ENCODE measurements around the gene FSTL4.
A peak's percentile ranks its signal among the peaks of the same experiment; 100 is the strongest.
"Not testable (repeated sequence)": the region's sequence is repeated elsewhere in the genome, so short reads cannot be mapped to it uniquely, and the experiment has no call there.

FSTL4 gene

DNA sequence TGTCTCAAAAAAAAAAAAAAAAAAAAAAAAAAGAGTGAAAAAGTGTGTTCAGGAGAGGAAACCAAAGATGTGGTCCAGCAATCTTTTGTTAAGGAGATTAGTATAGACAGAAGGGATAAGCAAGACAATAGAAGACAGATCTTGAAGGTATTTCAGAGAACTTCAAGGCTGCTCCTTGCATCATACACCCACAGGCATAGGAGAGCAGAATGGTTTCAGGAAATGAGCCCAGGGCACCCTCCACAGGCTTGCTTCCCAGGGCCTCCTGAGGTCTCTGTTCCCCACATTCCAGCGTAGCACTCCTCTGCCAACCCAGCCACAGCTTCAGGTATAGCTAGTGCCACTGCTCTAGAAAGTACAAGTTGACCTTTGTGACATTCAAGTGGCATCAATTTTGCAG is 65.8 kb downstream of the FSTL4 start:
- no peak for ATAC-seq

DNA sequence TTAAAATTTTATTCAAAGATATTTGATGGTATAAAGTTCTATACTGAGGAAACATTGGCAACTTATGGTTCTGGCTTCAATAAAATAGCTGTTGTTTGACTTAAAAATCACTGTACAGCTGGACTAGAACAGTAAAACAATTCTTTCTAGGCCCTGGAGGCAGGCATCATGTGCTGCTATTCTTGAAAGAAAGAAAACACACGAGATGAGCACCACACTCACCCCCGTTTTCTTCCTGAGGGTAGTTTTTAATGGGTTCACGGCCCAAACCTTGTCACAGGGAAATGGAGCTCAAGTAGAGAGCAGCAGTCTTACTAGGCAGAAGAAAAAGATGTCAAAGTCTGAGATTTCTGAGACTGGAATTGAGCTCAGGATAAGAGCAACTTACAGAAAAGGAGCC is 68.0 kb downstream of the FSTL4 start:
- ATAC-seq: no peak

DNA sequence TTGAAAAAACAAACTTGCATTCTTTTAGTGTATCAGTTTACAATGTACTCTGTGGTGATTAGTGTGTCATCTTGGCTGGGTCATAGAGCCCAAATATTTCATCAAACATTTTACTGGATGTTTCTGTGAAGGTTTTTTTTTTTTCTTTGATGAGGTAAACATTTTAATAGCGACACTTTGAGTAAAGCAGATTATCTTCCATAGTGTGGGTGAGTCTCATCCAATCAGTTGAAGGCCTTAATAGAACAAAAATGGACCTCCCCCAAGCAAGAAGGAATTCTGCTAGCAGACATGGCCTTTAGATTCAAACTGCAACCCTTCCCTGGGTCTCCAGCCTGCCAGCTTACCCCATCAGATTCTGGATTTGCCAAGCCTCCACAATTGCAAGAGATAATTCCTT is 72.5 kb downstream of the FSTL4 start:
- ATAC-seq: no peak

DNA sequence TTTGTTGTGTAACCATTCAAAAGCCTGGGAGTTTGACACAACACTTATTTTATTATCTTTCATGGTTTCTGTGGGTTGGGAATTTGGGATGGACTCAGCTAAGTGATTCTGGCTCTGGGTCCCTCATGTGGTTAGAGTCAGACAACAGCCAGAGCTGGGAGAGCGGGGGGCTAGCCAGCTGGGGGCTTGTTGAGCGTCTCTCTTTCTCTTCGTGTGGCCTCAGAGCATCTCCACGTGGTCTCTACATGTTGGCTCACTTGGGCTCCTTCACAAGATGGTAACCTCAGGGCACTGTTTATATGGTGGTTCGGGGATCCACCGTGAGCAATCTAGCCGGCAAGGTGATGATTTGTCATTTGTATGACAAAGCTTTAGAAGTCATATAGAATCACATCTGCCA is 73.6 kb downstream of the FSTL4 start:
- ATAC-seq: no peak

DNA sequence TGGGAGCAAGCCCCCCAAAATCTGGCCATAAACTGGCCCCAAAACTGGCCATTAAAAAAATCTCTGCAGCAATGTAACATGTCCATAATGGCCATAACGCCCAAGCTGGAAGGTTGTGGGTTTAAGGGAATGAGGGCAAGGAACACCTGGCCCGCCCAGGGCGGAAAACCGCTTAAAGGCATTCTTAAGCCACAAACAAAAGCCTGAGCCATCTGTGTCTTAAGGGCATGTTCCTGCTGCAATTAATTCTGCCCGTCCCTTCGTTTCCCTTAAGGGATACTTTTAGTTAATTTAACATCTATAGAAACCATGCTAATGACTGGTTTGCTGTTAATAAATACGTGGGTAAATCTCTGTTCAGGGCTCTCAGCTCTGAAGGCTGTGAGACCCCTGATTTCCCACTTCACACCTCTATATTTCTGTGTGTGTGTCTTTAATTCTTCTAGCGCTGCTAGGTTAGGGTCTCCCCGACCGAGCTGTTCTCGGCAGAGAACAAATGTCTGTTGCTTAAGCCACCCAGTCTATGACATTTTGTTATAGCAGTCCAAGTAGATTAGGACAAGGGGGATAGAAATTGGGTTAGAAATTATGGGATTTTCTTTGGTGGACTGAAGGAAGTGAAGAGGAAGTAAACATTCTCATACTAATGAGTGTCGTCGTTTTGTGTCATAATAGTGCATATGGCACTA is 77.0 kb downstream of the FSTL4 start:
- not testable (repeated sequence) for ATAC-seq

DNA sequence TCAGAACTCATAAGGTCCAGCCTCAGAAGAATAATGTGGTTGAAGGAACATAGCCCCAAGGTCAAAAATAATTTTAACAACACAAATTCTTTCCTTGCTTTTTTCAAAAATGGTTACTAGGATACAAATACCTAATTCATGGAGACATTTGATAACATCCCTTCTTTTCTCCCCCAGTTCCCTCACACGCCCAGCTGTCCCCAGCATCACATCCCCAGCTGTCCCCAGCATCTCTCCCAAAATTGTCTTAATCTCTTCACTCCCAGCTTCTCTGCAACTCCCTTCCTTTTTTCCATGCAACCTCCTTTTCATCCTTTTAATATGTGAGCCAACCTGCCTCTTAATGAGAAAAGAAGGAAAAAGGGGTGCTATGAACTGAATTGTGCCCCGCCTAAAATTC is 77.8 kb downstream of the FSTL4 start:
- ATAC-seq: no peak

DNA sequence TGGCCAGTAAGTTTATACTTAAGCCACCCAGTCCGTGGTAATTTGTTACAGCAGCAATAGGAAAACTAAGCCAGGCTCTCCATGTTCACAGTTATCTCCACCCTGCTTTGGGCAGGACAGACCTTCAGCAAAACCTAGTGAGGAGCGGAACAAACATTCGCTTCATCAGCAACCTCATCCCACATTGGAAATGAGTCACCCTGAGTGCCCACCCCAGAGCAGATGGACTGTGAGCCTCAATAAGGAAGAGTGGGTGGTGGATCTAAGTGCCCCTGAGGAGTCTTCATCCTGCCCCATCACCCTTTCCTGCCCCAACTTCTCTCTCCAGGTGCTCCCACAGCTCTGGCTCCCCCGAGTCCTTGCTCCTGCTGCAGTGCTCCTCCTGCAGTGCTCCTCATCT is 78.8 kb downstream of the FSTL4 start:
- ATAC-seq: no peak

DNA sequence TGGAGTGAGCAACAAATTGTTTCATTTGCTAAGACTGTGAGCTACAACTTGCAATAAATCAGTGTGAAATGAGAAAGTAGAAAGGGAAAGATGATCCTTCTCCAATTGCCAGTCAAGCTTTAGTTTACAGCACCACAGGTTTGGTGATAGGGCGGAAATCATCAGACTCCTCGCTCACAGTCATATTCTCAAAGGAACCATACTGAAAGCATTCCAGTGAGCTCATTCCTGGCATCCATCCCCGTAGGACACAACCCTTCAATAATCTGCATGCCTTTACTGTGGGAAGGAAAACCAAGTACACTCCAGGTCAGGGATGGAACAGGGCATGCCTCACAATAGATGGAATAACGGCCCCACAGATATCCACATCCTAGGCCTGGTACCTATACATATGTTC is 80.7 kb downstream of the FSTL4 start:
- ATAC-seq: no peak

DNA sequence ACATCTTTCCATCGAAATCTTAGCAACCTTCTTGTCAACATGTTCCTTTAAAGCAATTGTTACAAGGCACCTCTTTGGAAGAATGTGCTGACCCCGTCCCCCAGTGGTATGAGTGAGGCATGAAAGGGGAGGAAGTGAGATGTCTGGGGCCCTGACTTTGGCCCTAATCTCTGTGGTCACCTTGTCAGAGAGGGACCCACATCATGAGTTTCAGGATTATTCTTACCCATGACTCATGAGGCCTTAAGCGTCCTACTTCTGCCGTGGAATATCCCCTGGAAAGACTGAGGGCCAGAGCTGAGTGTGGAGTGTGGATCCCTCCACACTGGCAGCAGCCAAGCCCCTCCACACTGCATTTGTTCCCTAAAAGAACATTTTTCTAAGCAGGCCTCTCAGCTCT is 81.2 kb downstream of the FSTL4 start:
- ATAC-seq: peak in 1 of 2 donors; percentile 17

DNA sequence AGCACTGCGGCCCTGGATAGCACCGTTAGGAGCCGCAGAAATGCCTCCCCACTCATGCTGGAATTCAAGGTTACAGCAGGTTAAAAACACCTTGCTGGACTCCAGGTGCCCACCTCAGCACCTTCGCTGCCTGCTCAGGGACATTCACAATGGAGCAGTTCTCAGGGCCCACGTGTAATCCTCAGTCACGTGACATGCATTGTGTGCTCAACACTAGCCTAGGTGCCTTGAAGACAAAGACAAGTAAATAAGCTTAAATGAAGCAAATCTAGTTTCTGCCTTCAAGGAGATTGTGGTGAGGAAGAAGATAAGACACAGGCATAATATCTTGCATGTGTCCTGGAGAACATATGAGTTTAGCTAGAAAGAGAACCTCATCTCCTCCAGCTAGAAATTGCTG is 82.1 kb downstream of the FSTL4 start:
- no peak for ATAC-seq

DNA sequence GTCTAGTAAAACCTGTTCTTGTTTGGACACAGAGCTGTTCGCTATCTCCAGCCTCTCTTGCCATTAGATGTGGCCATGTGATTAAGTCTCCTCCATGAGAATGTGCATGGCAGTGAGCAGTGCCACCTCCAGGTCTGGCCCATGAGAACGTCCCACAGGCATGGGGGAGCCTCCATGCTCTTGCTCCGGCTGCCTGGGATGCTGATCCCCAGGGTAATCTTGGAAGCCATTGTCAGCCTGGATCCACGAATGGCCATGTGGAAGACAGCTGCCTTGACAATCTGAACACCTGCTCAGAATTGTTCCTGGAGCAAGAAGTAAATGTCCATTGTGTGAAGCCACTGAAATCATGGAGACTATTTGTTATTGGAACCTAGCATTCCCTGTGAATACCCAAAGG is 83.5 kb downstream of the FSTL4 start:
- ATAC-seq: no peak

DNA sequence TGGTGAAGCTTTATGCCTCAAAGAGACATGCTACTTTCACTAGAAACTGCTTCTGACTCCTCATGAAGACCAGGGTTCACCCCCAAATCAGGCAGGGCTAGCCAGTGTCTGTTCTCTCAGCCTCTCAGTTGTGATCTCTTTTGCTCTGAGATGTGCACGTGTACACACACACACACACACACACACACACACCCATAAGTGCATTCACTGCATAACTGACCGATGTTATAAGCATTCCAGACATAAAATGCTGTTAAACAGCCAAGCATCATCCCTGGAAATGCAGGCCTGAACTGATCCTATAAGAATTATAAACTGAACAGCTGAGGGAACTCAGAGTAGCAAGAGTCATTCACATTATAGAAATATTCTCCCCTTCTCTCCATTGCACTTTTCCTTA is 85.0 kb downstream of the FSTL4 start:
- no peak for ATAC-seq

DNA sequence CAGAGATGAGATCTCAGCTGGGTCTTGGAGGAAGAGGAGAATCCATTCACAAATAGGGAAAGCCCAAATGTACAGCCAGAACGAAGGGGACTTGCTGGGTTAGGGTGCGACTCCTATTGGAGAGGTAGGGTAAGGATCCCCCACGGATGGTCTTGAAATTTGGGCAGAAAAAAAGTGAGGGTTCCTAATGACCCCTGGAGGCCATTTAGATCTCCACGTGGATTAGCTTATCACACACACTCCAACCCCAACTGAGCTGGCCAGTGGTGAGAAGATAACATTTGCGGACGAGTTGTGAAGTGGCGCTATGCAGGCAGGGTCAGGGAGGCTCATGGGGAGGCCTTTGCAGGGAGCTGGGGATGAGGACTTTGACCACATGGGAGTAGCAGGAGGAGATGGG is 86.0 kb downstream of the FSTL4 start:
- ATAC-seq: no peak

DNA sequence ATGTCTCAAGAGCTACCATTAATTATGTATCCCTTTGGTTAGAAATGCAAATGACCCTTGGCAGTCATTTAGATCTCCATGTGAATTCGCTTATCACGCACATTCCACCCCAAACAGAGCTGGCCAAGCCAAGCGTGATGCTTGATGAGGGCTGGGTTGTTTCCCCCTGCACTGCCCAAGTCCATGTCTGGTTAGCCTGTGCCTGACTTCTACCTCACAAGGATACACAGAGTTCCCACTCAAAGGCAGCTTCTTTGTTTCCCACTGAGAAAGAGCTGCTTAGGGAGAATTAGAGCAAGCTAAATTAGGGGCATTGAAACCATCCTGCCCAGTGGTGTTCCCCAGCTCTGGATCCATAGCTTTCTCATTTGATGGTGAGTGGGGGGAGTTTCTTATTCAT is 87.2 kb downstream of the FSTL4 start:
- ATAC-seq: no peak

DNA sequence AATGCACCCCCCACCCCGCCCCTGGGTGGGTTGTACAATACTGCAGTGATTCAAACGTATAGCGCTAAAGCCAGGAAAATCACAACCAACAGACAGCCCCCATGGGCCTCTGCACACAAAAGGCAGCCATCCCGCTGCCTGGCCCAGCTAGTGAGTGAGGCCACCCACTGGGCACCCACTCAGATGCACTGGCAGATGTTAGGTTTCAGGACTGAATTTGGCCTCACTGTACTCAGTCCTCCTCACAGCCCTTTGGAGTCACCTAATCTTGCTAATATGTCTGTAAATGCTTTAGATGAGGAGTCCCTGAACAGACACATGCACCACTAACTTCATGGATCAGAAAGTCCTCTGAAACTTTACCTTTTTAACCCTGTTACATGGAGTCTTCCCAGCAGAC is 87.7 kb downstream of the FSTL4 start:
- no peak for ATAC-seq

DNA sequence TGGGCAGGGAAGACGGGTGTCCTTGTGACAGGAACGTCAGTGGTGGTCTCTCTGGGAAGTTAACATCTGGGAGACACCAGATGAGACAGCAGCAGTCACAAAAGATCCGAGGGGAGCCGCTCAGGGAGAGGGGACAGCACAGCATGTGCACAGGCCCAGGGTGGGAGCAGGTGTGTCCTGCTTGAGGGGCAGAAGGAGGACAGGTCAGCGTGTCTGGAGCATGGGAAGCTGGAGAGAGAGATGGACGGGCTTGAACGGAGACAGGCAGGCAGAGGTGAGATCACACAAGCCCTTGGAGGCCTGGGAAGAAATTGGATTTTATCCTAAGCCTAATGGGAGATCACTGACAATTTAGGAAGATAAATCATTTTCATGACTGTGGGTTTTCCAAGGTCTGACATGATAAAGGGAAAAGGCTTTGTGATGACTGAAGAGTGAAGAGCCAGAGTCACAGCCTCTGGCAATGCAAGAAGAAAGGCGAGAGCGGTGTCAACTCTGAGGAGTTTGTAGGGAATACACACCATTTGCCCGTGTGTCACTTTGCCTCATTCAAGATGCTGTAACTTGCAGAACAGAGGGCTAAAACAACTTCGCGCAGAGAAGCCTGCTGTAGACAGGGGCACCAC is 88.3 kb downstream of the FSTL4 start:
- ATAC-seq: no peak

DNA sequence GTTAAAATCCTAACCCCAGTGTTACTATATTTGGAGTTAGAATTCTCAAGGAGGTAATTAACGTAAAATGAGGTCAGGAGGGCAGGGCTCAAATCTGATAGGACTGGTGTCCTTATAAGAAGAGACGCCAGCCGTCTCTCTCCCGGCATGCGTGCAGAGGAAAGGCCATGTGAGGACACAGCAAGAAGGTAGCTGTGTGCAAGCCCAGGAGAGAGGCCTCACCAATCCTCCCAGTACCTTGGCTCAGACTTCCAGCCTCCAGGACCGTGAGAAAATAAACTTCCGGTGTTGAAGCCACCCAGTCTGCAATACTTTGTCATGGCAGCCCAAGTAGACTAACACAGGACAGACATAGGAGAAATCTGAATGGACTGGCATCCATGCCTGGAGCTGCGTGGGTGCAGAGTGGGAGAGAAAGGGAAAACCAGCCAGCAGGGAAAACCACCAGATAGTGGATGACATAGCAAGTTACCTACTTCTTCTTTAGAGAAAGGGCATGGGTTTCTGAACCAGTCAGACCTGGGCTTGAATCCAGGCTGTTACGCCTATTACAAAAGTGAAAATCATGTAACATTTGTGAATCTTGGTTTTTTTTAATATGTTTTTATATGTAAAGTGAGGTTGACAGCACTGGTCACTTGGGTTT is 89.2 kb downstream of the FSTL4 start:
- no peak for ATAC-seq

DNA sequence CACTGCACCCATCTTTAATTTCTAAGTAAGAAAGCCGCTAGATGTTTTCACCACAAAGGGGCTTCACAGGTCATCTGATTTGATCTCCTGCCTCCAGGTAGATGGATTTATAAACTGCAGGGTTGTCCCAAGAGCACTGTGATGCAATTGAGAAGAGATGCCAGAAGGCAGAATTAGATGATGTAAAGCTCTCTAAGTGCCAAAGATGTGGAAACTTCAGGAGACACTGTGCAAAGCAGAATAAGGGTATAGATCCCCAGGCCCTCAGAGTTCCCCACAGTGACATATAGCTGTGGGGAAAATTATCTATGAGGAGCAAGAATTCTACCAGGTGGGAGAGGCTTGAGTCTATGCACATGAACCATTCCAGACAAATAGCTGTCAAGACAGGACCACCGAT is 90.5 kb downstream of the FSTL4 start:
- no peak for ATAC-seq

DNA sequence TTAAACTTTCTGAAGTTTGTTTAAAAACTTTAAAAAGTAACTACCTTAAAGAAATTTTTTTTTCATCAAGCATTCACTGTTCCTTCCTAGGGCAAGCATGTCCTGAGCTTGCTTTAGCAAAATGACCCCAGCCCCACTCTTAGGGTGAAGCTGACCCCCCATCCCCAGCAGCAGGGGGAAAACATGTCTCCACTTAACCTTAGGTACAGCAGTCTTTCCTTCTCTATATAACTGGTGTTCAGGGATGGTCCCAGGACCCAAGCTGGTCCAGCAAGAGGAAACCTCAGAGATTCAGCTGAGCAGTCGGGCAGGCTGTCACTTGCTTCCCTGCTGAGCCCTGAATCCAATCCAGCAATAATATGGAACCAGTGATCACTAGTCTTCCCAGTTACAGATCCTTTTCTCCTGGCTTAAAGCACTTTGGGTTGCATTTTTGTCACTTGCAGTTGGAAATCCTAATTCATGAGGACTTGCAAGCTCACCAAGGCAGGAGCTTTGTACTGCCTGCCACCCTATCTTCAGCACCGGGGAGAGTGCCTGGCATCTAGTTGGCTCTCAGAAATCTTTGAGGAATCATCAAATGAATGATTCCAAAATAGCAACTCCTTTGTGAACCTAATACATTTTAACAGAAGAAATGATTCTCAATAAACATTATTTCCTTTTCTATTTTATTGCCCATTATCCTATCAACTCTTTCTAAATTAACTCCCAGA is 91.2 kb downstream of the FSTL4 start:
- no peak for ATAC-seq

DNA sequence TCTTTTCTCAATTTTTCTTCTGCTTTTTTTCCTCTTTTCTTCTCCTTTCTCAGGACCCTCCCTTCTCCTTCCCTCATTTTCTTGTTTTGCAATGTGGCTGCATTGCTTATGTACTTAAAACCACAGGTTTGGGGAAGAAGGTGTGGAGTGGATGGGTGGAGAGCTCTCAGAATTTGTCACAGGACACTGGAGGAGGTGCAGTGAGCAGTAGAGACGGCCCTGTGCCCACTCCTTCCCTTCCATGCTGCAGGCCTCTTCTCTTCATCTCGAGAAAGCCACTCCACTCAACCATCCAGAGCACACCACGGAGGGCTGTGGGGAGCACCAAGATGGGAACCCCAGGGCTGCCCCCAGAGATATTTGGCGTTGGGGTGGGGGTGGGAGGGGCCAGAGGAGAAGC is 92.3 kb downstream of the FSTL4 start:
- ATAC-seq: no peak

DNA sequence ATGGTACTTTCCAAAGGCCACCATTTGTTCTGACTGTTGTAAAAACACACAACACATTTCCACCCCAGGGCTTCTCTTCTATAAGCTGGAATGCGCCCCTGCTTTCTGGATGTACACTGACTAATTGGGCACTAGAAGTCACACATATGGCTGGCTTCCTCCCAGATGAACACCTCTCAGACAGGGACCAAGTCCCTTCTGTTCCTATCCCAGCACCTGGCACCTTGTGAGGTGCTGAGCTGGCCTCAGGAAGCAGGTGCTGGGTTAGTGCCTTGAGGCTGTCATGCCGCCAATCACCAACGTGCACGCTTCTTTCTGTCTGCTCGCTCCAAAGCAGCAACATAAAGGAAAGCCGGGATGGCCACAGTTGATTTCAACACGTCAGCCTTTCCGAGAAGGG is 93.2 kb downstream of the FSTL4 start:
- ATAC-seq: no peak

DNA sequence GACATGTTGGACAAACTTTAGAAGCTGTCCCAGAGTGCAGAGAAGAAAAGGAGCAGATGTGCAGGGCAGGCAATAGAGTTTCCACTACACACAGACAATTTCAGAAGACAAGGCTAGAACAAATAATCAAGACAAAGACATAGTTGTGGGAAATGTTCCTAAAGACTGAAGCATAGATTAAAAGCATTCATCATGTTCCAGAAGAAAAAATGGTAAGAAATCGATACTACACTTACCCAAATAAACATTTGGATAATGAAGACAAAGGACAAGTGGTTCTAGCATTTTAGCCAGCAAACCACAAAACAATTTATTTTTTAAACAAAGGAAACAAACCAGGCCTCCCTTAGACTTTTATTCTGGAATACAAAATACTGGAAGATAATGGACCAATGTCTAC is 97.9 kb downstream of the FSTL4 start:
- ATAC-seq: no peak

DNA sequence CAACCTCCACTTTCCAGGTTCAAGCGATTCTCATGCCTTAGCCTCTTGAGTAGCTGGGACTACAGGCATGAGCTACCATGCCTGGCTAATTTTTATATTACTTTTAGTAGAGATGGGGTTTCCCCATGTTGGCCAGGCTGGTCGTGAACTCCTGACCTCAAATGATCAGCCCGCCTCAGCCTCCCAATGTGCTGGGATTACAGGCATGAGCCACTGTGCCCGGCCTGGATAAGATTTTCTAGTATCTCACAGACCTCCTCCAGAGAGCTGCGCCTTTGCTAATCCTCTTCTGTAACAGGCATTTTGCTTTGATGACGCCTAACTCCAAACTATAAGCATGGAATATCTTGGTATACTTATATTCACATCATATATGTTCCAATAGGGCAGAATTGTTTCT is 99.4 kb downstream of the FSTL4 start:
- no peak for ATAC-seq

DNA sequence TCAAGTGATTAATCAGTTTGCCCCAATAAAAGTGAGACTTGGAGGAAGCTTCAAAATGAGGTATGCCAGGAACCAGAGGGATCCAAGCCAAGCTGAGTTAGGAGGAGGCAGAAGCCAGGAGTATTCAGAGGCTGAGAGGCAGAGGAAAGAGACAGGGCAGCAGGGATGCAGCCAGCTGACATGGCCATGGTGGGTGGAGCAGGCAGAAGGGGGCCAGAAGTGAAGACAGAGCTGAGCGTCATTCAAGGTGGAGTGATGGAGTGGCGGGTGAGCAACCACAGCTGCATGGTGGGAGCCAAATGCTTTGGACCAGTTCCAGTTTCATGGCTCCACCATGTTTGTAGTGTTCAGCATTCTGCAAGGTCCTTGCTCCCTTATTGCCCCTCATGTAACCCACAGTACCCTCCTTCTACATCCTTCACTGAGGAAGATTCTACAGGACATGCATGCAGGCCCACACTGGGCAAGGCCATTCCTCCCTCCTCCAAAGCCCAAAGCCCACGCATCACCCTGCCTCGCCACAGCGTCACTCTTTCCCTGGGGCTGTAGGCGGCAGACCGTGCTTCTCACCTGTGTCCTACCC is 100.6 kb downstream of the FSTL4 start:
- ATAC-seq: no peak
